PFSK-1 (cell line): ENCODE data around the gene INPP4B.

Experiments used
- FOXP2 ChIP-seq: optimal IDR thresholded peaks from 2 replicates; pipeline ENCODE3; 2011; ENCODE audit warnings: borderline replicate concordance, control low read depth, inconsistent platforms; ENCODE audit not compliant: insufficient read depth; ENCODE audit errors: extremely low read length, extremely low read depth
- POLR2AphosphoS5 ChIP-seq: IDR thresholded peaks from 2 replicates; pipeline ENCODE4 v1.6.1; 2012; ENCODE audit warnings: low read depth, mild to moderate bottlenecking, control low read depth, low read length, moderate library complexity
- REST ChIP-seq, 2 experiments: IDR thresholded peaks; 2 replicates each; pipeline versions ENCODE4 v1.6.1 to v1.8.0; 2011 to 2012; ENCODE audit warnings: low read depth in 2 of 2, low read length in 2 of 2, control low read depth in 1 of 2, inconsistent platforms in 1 of 2, mild to moderate bottlenecking in 1 of 2, moderate library complexity in 1 of 2; ENCODE audit not compliant: insufficient read depth in 1 of 2
- SIN3A ChIP-seq: IDR thresholded peaks from 2 replicates; pipeline ENCODE4 v1.6.1; 2012; ENCODE audit warnings: mild to moderate bottlenecking, low read length, moderate library complexity, borderline replicate concordance; ENCODE audit not compliant: insufficient read depth
- TAF1 ChIP-seq: IDR thresholded peaks from 2 replicates; pipeline ENCODE4 v1.6.1; 2012; ENCODE audit warnings: low read length, control low read depth, borderline replicate concordance; ENCODE audit not compliant: insufficient read depth

INPP4B gene

GRCh38 chr4:142656178-142656577 lies 189.9 kb downstream of the INPP4B start:
- TF ChIP-seq TAF1, result no peak
- no peak for TF ChIP-seq REST (IDR thresholded peaks at IDR 0.05; ENCODE audit: insufficient read depth in 1 of 2, low read depth in 2 of 2, low read length in 2 of 2)
- no peak for TF ChIP-seq FOXP2
- no peak for TF ChIP-seq POLR2AphosphoS5
- TF ChIP-seq SIN3A, result no peak

GRCh38 chr4:142648378-142648777 lies 197.7 kb downstream of the INPP4B start:
- TF ChIP-seq FOXP2 (no peak), TAF1 (no peak), SIN3A (no peak), REST (IDR thresholded peaks at IDR 0.05; ENCODE audit: insufficient read depth in 1 of 2, low read depth in 2 of 2, low read length in 2 of 2) (no peak)

- TF ChIP-seq TAF1 (no peak), FOXP2 (no peak), POLR2AphosphoS5 (no peak)
Observed at GRCh38 chr4:142645475-142646108, 200.5 kb downstream of the INPP4B start.

GRCh38 chr4:142637614-142638013 lies 208.5 kb downstream of the INPP4B start:
- no peak for TF ChIP-seq FOXP2
- TF ChIP-seq TAF1, result no peak
- TF ChIP-seq POLR2AphosphoS5, result no peak
- no peak for TF ChIP-seq SIN3A
- TF ChIP-seq REST (IDR thresholded peaks at IDR 0.05; ENCODE audit: insufficient read depth in 1 of 2, low read depth in 2 of 2, low read length in 2 of 2), result no peak

GRCh38 chr4:142631836-142632235 lies 214.3 kb downstream of the INPP4B start:
- TF ChIP-seq SIN3A, result no peak
- TF ChIP-seq REST (IDR thresholded peaks at IDR 0.05; ENCODE audit: insufficient read depth in 1 of 2, low read depth in 2 of 2, low read length in 2 of 2), result no peak
- TF ChIP-seq POLR2AphosphoS5, result no peak
